HG02852 (cell line): ENCODE measurements around the gene AMPH.

Experiments used
- ATAC-seq: cut with Tn5 transposase; IDR thresholded peaks from one replicate; pipeline ENCODE4 v1.9.1; 2021; ENCODE audit warnings: mild to moderate bottlenecking, moderate library complexity; ENCODE audit not compliant: unreplicated experiment

AMPH gene

GRCh38 chr7:38545977-38546376 is 85.2 kb downstream of the AMPH start:
- no peak for ATAC-seq

GRCh38 chr7:38542156-38542555 is 89.0 kb downstream of the AMPH start:
- ATAC-seq: no peak

GRCh38 chr7:38541440-38541839 is 89.7 kb downstream of the AMPH start:
- ATAC-seq: no peak

GRCh38 chr7:38539477-38540081 is 91.6 kb downstream of the AMPH start:
- ATAC-seq: no peak

- ATAC-seq: no peak
Measured at GRCh38 chr7:38535073-38535472, 96.1 kb downstream of the AMPH start.

GRCh38 chr7:38525857-38526256 is 105.3 kb downstream of the AMPH start:
- ATAC-seq: no peak

- ATAC-seq: no peak
Measured at GRCh38 chr7:38524786-38525185, 106.4 kb downstream of the AMPH start.

GRCh38 chr7:38520741-38521140 is 110.4 kb downstream of the AMPH start:
- no peak for ATAC-seq

GRCh38 chr7:38518541-38518940 is 112.6 kb downstream of the AMPH start:
- no peak for ATAC-seq

- no peak for ATAC-seq
Measured at GRCh38 chr7:38512704-38513103, 118.5 kb downstream of the AMPH start.

GRCh38 chr7:38512291-38512690 is 118.9 kb downstream of the AMPH start:
- ATAC-seq: no peak

- ATAC-seq: no peak
Measured at GRCh38 chr7:38507384-38507783, 123.8 kb downstream of the AMPH start.

GRCh38 chr7:38506756-38507155 is 124.4 kb downstream of the AMPH start:
- ATAC-seq: no peak

- no peak for ATAC-seq
Measured at GRCh38 chr7:38506004-38506403, 125.2 kb downstream of the AMPH start.

- ATAC-seq: no peak
Measured at GRCh38 chr7:38504684-38505083, 126.5 kb downstream of the AMPH start.

- ATAC-seq: no peak
Measured at GRCh38 chr7:38502848-38503247, 128.3 kb downstream of the AMPH start.

GRCh38 chr7:38502289-38502688 is 128.9 kb downstream of the AMPH start:
- ATAC-seq: no peak

GRCh38 chr7:38492010-38492409 is 139.2 kb downstream of the AMPH start:
- ATAC-seq: no peak

GRCh38 chr7:38482521-38482920 is 148.7 kb downstream of the AMPH start:
- no peak for ATAC-seq

- ATAC-seq: no peak
Measured at GRCh38 chr7:38481401-38481800, 149.8 kb downstream of the AMPH start.

- ATAC-seq: no peak
Measured at GRCh38 chr7:38478404-38478803, 152.8 kb downstream of the AMPH start.

- no peak for ATAC-seq
Measured at GRCh38 chr7:38477333-38477732, 153.8 kb downstream of the AMPH start.

GRCh38 chr7:38476764-38477163 is 154.4 kb downstream of the AMPH start:
- ATAC-seq: no peak
